Ureter (tissue), 1 donor: ENCODE results near the gene ABHD6. TPM values are rescaled to one million over a fixed set of nuclear protein-coding genes. Genes with fewer than 3 reads are reported as not detected.
"Not testable (repeated sequence)": the region's sequence is repeated elsewhere in the genome, so short reads cannot be mapped to it uniquely, and the experiment has no call there.

Source experiments
- DNase-seq: peaks from one replicate; pipeline ENCODE4 v3.0.0-alpha.2; 2020; ENCODE audit warnings: low spot score
- total RNA-seq: library from RNA; stranded (reverse); gene quantifications from one replicate; pipeline ENCODE4 v1.2.4, GENCODE V29; 2023
- donor health status: DM: yes; HTN: yes; CAD: no.

Gene ABHD6
- total RNA-seq, 1 donor from 2014 or later, result 8.3 TPM

GRCh38 chr3:58210761-58211460, 26.7 kb upstream of the ABHD6 start, which contains the start of gene DNASE1L3:
Gene DNASE1L3 (minus strand): TSS chr3:58210972. CDS start chr3:58210906, 66 bp downstream.
- DNase-seq, result no peak

DNA sequence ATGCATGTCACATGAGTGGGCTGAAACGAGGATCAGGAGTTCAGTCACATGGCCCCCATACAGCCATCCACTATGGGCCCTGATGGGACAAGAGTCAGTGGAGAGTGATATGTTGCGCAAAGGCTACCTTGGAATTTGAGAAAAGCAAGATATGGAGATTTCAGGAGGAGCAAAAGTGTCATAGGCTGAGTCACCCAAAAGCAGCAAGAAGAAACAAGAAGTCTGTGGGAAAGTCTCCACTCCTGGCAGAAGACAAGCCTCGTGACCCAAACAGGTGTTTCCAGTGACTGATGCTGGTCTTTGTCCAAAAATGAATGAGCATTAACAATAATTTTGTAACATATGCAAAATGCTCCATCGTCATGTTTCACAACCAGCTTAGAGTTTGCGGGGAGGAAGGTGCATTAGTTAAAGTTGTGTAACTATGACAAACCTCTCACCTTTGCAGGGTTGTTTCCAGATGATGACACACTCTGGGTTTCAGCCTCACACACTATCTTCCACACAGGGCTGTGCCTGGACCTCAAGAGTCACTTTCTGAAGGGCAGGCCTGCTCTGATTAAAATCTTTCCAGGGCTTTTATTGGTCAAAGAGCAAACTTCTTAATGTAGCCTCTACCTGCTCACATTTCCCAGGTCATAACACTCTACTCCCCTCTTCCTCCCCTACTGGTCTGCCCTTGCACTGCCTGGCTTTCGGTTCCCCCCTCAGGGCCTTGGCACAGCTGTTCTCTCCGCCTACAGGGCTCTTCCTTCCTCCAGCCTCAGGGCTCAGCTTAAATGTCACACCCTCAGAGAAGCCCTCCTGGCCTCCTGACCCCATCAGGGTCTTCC, 22.9 kb upstream of the ABHD6 start:
- DNase-seq, result peak; percentile 49

GRCh38 chr3:58215317-58216025, 22.1 kb upstream of the ABHD6 start:
- DNase-seq, result no peak

DNA sequence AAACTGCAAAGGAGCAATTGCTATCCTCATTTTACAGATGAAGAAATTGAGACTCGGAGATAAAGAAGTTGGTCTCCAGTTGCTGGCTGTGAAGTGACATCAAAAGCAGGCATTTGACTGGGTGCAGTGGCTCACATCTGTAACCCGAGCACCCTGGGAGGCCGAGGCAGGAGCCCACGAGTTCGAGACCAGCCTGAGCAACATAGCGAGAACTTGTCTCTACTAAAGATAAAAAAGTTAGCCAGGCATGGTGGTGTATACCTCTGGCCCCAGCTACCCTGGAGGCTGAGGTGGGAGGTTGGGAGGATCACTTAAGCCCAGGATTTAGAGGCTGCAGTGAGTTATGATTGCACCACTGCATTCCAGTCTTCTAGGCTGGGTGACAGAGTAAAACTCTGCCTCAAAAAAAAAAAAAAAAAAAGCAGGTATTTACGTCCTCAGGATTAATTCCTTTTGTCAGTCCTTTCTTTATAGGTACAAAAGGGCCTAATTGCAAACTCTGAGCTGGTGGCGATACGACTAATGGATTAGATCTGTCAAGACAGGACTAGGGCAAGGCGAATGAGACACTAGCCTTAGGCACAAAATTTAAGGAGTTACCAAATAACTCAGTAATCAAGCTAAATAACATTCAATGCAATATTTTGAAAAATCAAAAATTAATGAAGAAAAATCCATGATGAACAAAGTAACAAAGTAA, 20.9 kb upstream of the ABHD6 start:
- DNase-seq, result no peak

DNA sequence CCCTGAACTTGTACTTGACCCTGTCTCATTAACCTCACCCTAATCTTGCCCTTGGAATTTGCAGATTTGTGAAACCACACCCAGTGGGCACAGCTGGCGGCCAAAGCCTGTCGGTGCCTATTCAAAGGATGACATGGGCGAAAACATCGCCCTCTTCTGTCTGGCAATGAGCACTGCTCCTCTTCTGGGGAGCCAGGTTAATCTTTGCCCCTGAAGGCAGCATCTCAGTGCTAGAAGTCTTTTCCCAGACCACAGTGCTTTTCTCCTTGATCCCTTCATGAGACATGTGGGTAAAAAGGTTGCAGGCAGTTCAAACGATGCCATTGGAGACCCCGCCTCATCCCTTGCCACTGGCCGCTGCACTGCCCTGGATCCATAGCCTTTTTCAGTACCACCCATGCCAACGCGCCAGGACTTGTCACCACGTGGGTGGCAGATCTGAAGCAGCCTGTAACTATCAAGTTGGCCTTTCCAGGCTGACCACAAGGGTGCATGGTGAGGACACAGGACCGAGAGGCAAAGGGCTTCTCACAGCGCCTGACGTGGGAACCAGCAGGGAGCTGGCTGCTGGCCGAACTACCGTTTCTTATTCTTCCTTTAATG, 20.3 kb upstream of the ABHD6 start:
- peak; percentile 74 for DNase-seq

GRCh38 chr3:58218904-58219303, 18.7 kb upstream of the ABHD6 start:
- DNase-seq, result no peak

GRCh38 chr3:58222161-58222724, 15.3 kb upstream of the ABHD6 start:
- DNase-seq, result no peak

DNA sequence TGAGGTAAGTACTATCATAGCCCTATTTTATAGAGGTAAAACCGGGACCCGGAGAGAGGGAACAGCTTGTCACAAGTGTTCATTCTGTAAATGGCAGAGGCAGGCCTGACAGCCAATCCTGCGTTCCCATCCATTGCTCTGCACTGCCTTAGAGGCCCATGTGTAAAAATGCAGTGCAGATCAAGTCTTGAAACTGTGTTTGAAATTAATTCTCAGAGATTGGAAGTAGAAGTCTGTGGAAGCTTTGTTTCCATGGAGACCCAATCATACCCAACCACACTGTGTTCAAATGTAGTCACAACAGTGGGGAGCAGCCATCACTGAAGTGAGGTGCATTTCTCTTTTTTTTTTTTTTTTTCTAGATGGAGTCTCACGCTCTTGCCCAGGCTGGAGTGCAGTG, 13.7 kb upstream of the ABHD6 start:
- DNase-seq, result no peak

DNA sequence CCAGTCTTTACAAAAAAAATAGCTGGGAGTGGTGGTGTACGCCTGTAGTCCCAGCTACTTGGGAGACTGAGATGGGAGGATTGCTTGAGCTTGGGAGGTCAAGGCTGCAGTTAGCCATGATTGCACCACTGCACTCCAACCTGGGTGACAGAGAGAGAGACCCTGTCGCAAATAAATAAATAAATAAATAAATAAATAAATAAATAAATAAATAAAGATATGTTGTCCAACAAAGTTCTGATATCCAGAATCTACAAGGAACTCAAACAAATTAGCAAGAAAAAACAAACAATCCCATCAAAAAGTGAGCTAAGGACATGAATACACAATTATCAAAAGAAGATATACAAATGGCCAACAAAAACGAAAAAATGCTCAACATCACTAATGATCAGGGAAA, 9.7 kb upstream of the ABHD6 start:
- DNase-seq, result not testable (repeated sequence)

DNA sequence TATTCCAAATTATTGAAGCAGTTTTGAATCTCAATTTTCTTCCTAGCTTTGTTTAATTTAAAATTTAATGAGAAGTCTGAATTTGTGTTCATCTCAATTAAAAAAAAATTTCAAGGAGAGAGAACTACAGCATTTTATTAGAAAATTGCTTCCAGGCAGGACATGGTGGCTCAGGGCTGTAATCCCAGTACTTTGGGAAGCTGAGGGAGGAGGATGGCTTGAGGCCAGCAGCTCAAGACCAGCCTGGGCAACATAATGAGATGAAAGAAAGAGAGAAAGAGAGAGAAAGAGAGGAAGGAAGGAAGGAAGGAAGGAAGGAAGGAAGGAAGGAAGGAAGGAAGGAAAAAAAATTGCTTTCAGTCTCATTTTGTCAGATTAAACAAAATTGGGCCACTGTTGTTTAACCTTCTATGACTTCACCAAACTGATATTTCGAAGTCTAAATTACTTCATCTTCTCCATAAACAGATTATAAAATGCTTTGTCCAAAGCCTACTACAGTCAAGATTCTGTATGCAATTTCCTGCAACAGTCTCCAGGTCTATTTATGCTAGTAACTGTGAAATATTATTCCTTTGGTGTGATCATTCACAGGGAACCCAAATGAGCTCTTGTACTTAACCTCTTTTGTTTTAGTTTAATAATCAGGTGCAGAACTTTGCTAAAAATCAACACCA, 6.6 kb upstream of the ABHD6 start:
- DNase-seq, result no peak

DNA sequence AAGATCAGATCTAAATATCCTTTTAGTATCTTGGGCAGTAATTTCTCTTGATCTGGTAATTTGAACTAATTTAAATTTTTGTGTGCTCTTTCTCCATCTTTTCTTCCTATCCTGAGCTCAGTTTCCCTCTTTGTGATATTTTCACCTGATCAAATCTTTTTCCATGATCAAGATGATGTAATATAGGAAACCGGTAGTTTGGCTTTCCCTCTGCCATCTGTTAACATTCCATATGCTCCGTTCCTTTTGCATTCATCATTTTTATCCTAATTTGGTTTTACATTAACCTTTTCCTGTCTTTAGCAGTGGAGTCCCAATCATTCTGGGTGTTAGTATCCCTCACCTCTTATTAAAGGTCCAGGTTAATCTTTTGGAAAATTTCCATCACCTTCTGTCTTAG, 5.9 kb upstream of the ABHD6 start:
- DNase-seq, result no peak

DNA sequence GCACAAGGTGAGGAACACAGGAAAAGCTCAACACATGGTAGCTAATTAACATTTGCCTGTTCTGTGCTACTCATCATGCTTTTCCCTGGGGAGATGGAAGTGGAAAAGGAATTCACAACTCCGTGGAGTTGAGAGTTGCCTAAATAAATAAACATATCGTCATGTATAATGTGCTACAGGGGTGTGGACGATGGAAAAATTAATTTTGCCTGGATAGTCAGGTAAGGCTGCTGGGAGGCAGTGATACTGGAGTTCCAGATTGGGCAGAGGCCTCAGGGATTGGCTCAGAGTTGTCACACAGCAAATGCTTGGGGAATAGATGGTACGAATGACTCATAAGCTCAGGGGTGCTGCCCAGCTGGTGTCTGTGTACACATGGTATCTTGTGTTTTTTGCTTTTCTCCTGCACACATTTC, 3.1 kb upstream of the ABHD6 start:
- DNase-seq, result no peak

- DNase-seq, result no peak
Measured at GRCh38 chr3:58235970-58236369, 1.6 kb upstream of the ABHD6 start.

- DNase-seq, result no peak
Measured at GRCh38 chr3:58236527-58237237, 910 bp upstream of the ABHD6 start.

DNA sequence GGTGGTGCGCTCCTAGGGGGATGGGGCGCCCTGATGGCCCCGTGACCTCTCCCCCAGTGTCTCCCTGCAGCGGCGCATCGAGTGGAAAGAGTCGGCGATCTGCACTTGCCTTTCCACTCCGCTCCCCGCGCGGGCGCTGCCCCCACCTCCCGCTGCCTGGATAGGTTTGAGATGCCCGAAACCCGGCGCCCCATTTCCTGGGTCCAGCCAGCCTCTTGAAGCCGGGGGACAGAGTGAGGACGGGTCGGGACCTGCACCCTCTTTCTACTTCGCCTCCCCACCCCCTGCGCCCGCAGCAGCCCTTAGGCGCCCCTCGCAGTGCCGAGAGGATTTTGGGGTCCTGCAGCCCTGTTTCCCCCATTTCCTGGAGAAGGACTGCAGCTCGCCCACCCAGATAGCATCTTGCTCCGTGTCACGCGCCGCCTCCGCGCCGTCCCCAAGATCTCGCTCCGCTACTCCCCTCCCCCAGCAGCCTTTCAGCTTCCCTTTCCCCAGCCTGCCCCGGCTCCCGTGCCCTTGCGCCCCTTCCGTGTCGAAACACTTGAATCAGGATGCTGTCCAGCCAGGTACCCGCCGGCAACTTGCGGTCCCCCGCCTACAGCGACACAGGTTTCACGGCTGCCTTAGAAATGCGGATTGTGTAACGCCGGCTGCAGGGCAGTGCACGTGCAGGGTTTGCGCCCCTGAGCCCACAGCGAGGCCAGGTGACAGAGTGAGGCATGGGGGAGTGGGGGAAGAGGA, 519 bp downstream of the ABHD6 start:
- DNase-seq, result peak; percentile 65

- DNase-seq, result no peak
Measured at GRCh38 chr3:58238830-58239229, 1.2 kb downstream of the ABHD6 start.

GRCh38 chr3:58241306-58242044, 3.9 kb downstream of the ABHD6 start:
- no peak for DNase-seq

- DNase-seq, result no peak
Measured at GRCh38 chr3:58242340-58242739, 4.7 kb downstream of the ABHD6 start.
